PC-3 (cell line): ENCODE measurements around the gene TFF3.

Source experiments
- EZH2 ChIP-seq: fragments of 300-600 bp; sonication (generic); IDR thresholded peaks from one replicate; pipeline ENCODE4 v1.6.1; 2017; ENCODE audit warnings: antibody characterized with exemption, mild to moderate bottlenecking, low read length; ENCODE audit not compliant: unreplicated experiment
- EZH2phosphoT487 ChIP-seq: fragments of 300-600 bp; sonication (generic); IDR thresholded peaks from 2 replicates; pipeline ENCODE4 v1.6.1; 2018; ENCODE audit warnings: mild to moderate bottlenecking, antibody characterized with exemption, low read length, borderline replicate concordance
- TF ChIP-seq, protein P1 (sequence below): fragments of 300-600 bp; sonication (generic); conservative IDR thresholded peaks from 2 replicates; pipeline ENCODE4 v1.5.1; 2017; ENCODE audit warnings: antibody characterized with exemption, low read depth, mild to moderate bottlenecking, low read length

DNA sequence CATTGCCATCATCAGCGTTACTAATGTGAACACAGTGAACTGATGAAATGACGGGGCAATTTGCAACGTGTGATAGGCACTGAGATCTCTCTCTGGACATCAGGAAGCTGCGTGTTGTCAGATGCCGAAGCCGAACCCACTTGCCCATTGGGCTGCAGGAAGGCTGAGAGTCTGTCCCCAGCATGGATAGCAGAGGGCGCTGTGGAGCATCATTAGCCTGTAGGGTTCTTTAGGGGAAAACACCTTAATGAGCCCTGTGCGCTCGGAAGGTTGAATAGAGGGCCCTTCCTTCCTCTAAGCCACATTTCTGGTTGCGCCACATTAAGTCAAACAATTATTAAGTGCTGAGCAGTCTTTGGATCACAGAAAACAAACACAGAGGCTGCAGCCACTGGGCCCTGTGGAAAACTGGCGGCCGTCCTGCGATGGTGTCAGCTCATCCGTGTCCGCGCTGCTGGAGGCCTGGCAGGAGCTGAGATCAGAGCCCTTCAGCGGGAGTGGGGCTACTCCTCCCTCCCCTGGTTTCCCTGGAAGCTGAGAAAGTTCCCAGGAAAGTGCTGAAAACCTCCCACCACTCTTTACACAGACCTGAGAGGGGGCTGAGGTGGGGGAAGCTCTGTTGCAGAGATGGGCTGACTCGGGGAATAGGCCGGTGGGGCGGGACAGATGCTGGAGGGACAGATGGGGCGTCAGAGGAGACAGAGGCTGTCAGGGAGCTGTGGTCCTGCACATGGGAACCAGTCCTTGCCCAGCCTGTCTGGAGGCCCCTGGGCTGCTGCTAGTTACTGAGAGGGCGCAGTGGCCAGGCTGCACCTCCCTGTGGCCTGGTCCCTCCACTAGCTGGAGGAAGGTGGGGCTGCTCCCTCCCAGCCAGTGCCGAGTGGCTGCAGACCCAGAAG is 22.9 kb upstream of the TFF3 start:
- TF ChIP-seq, protein P1, sequence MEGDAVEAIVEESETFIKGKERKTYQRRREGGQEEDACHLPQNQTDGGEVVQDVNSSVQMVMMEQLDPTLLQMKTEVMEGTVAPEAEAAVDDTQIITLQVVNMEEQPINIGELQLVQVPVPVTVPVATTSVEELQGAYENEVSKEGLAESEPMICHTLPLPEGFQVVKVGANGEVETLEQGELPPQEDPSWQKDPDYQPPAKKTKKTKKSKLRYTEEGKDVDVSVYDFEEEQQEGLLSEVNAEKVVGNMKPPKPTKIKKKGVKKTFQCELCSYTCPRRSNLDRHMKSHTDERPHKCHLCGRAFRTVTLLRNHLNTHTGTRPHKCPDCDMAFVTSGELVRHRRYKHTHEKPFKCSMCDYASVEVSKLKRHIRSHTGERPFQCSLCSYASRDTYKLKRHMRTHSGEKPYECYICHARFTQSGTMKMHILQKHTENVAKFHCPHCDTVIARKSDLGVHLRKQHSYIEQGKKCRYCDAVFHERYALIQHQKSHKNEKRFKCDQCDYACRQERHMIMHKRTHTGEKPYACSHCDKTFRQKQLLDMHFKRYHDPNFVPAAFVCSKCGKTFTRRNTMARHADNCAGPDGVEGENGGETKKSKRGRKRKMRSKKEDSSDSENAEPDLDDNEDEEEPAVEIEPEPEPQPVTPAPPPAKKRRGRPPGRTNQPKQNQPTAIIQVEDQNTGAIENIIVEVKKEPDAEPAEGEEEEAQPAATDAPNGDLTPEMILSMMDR = peak; percentile 92
- TF ChIP-seq EZH2 = no peak
- TF ChIP-seq EZH2phosphoT487 = no peak
